HL-60/S4 treated with retinoic acid at 250 ng/mL for 4 days and 3 days (cell line): ENCODE measurements around the gene CSNK1D.

Experiments used
- in situ Hi-C: fragments of 300-500 bp; cut with MboI; formaldehyde crosslinking; loops from 2 replicates; pipeline ENCODE4 v1.7.0; 2022; ENCODE audit warnings: low sequenced_read_pairs

CSNK1D gene

GRCh38 chr17:82296511-82297279, 23.2 kb upstream of the CSNK1D start:
- in situ Hi-C loops, result no loop called here

GRCh38 chr17:82295472-82295814, 21.9 kb upstream of the CSNK1D start:
- in situ Hi-C loops, result no loop called here

GRCh38 chr17:82294064-82294773, 20.7 kb upstream of the CSNK1D start:
- in situ Hi-C loops, result no loop called here

- in situ Hi-C loops, result no loop called here
Observed at GRCh38 chr17:82292251-82293154, 19.0 kb upstream of the CSNK1D start.

- in situ Hi-C loops, result no loop called here
Observed at GRCh38 chr17:82291582-82292250, 18.2 kb upstream of the CSNK1D start.

- in situ Hi-C loops, result no loop called here
Observed at GRCh38 chr17:82287868-82288801, 14.6 kb upstream of the CSNK1D start.

GRCh38 chr17:82287013-82287867, 13.7 kb upstream of the CSNK1D start:
- in situ Hi-C loops, result no loop called here

GRCh38 chr17:82285141-82285540, 11.6 kb upstream of the CSNK1D start:
- in situ Hi-C loops, result no loop called here

GRCh38 chr17:82283208-82283749, 9.8 kb upstream of the CSNK1D start:
- in situ Hi-C loops, result no loop called here

GRCh38 chr17:82282239-82283207, 9.0 kb upstream of the CSNK1D start:
- in situ Hi-C loops, result no loop called here

GRCh38 chr17:82281502-82282238, 8.2 kb upstream of the CSNK1D start:
- in situ Hi-C loops, result no loop called here

- in situ Hi-C loops, result no loop called here
Observed at GRCh38 chr17:82281076-82281475, 7.6 kb upstream of the CSNK1D start.

GRCh38 chr17:82280537-82280936, 7.0 kb upstream of the CSNK1D start:
- in situ Hi-C loops, result no loop called here

- in situ Hi-C loops, result no loop called here
Observed at GRCh38 chr17:82278786-82279391, 5.4 kb upstream of the CSNK1D start.

GRCh38 chr17:82278308-82278707, 4.8 kb upstream of the CSNK1D start:
- in situ Hi-C loops, result no loop called here

GRCh38 chr17:82277851-82278250, 4.4 kb upstream of the CSNK1D start:
- in situ Hi-C loops, result no loop called here
